ENCODE data around the gene PLA2G4B. TPM values are rescaled to one million over a fixed set of nuclear protein-coding genes. Genes with fewer than 3 reads are reported as not detected.

Gene PLA2G4B
- total RNA-seq, 1 donor from 2014 or later = 8.2 TPM

GRCh38 chr15:41832208-41832607 lies 6.4 kb upstream of the PLA2G4B start:
- DNase-seq (ENCODE audit: low read depth) = no peak
- no peak overlapping the region for H3K4me3 ChIP-seq (ENCODE audit: low read depth, low read length)
- H3K27me3 ChIP-seq (ENCODE audit: control insufficient read depth, insufficient read depth, low read length) = no peaks in the 10 kb centered on the region
- H3K36me3 ChIP-seq (ENCODE audit: control insufficient read depth, insufficient read depth, low read length) = peaks cover 18% of the 10 kb centered on the region
- TF ChIP-seq CTCF (IDR thresholded peaks at IDR 0.05; ENCODE audit: insufficient read depth, low read length, severe bottlenecking) = no peak
- FAIRE-seq = no peak

- DNase-seq (ENCODE audit: low read depth) (peak; percentile 98), FAIRE-seq (peak; percentile 100)
- no peak for TF ChIP-seq CTCF (IDR thresholded peaks at IDR 0.05; ENCODE audit: insufficient read depth, low read length, severe bottlenecking)
Observed at GRCh38 chr15:41832875-41833274, 5.8 kb upstream of the PLA2G4B start.

GRCh38 chr15:41834096-41834495 lies 4.6 kb upstream of the PLA2G4B start:
- DNase-seq (ENCODE audit: low read depth) (no peak), FAIRE-seq (no peak)
- H3K4me3 ChIP-seq (ENCODE audit: low read depth, low read length) = no peak overlapping the region
- peaks cover 20% of the 10 kb centered on the region for H3K36me3 ChIP-seq (ENCODE audit: control insufficient read depth, insufficient read depth, low read length)
- no peaks in the 10 kb centered on the region for H3K27me3 ChIP-seq (ENCODE audit: control insufficient read depth, insufficient read depth, low read length)
- TF ChIP-seq CTCF (IDR thresholded peaks at IDR 0.05; ENCODE audit: insufficient read depth, low read length, severe bottlenecking) = no peak

More at GRCh38 chr15:41832875-41833274, 5.8 kb upstream of the PLA2G4B start:
- H3K4me3 ChIP-seq (ENCODE audit: low read depth, low read length) = no peak overlapping the region
- no peaks in the 10 kb centered on the region for H3K27me3 ChIP-seq (ENCODE audit: control insufficient read depth, insufficient read depth, low read length)
- peaks cover 20% of the 10 kb centered on the region for H3K36me3 ChIP-seq (ENCODE audit: control insufficient read depth, insufficient read depth, low read length)

GRCh38 chr15:41836073-41836472 lies 2.6 kb upstream of the PLA2G4B start:
- no peaks in the 10 kb centered on the region for H3K27me3 ChIP-seq (ENCODE audit: control insufficient read depth, insufficient read depth, low read length)
- no peak for DNase-seq (ENCODE audit: low read depth)
- H3K36me3 ChIP-seq (ENCODE audit: control insufficient read depth, insufficient read depth, low read length) = peaks cover 34% of the 10 kb centered on the region
- FAIRE-seq = no peak
- TF ChIP-seq CTCF (IDR thresholded peaks at IDR 0.05; ENCODE audit: insufficient read depth, low read length, severe bottlenecking) = no peak
- H3K4me3 ChIP-seq (ENCODE audit: low read depth, low read length) = no peak overlapping the region

- DNase-seq (ENCODE audit: low read depth) (no peak), FAIRE-seq (peak; percentile 7)
- Histone ChIP-seq H3K36me3 (ENCODE audit: control insufficient read depth, insufficient read depth, low read length) (peaks cover 38% of the 10 kb centered on the region), H3K4me3 (ENCODE audit: low read depth, low read length) (no peak overlapping the region), H3K27me3 (ENCODE audit: control insufficient read depth, insufficient read depth, low read length) (no peaks in the 10 kb centered on the region)
- TF ChIP-seq CTCF (IDR thresholded peaks at IDR 0.05; ENCODE audit: insufficient read depth, low read length, severe bottlenecking) = no peak
Observed at GRCh38 chr15:41836713-41837454, 1.8 kb upstream of the PLA2G4B start.
